RWPE2 (cell line): ENCODE results near the gene ADAMTSL2.

Experiments used
- ATAC-seq: fragments of 200-7000 bp; cut with Tn5 transposase; 3 replicates; pipeline ENCODE4 v1.9.1; 2021; ENCODE audit warnings: low read depth
- DNase-seq: peaks from one replicate; pipeline ENCODE4 v3.0.0-alpha.2; 2020; ENCODE audit warnings: low spot score
- H3K27ac ChIP-seq: fragments of 450-650 bp; 2 replicates; pipeline ENCODE4 v1.5.1; 2017; ENCODE audit warnings: mild to moderate bottlenecking; ENCODE audit not compliant: poor library complexity, severe bottlenecking
- H3K27me3 ChIP-seq: fragments of 250-450 bp; sonication (Bioruptor Pico); 2 replicates; pipeline ENCODE4 v1.5.1; 2021; ENCODE audit warnings: mild to moderate bottlenecking, moderate library complexity; ENCODE audit not compliant: insufficient read depth, poor library complexity, severe bottlenecking
- H3K36me3 ChIP-seq: fragments of 250-450 bp; sonication (Bioruptor Pico); 2 replicates; pipeline ENCODE4 v1.5.1; 2020; ENCODE audit warnings: low read depth, mild to moderate bottlenecking, moderate library complexity
- H3K4me1 ChIP-seq: fragments of 250-450 bp; sonication (Bioruptor Pico); 2 replicates; pipeline ENCODE4 v1.5.1; 2021; ENCODE audit warnings: mild to moderate bottlenecking, moderate library complexity; ENCODE audit not compliant: insufficient read depth, poor library complexity, severe bottlenecking
- H3K4me3 ChIP-seq: fragments of 250-450 bp; sonication (Bioruptor Pico); 2 replicates; pipeline ENCODE4 v1.5.1; 2021; ENCODE audit warnings: mild to moderate bottlenecking, moderate library complexity; ENCODE audit not compliant: severe bottlenecking
- H3K9me3 ChIP-seq: fragments of 250-450 bp; sonication (Bioruptor Pico); 2 replicates; pipeline ENCODE4 v1.5.1; 2021; ENCODE audit warnings: mild to moderate bottlenecking, moderate library complexity; ENCODE audit not compliant: severe bottlenecking
- CTCF ChIP-seq: fragments of 450-650 bp; IDR thresholded peaks from one replicate; pipeline ENCODE4 v1.5.1; 2017; ENCODE audit warnings: mild to moderate bottlenecking, moderate library complexity; ENCODE audit not compliant: poor library complexity, severe bottlenecking

ADAMTSL2 gene

DNA sequence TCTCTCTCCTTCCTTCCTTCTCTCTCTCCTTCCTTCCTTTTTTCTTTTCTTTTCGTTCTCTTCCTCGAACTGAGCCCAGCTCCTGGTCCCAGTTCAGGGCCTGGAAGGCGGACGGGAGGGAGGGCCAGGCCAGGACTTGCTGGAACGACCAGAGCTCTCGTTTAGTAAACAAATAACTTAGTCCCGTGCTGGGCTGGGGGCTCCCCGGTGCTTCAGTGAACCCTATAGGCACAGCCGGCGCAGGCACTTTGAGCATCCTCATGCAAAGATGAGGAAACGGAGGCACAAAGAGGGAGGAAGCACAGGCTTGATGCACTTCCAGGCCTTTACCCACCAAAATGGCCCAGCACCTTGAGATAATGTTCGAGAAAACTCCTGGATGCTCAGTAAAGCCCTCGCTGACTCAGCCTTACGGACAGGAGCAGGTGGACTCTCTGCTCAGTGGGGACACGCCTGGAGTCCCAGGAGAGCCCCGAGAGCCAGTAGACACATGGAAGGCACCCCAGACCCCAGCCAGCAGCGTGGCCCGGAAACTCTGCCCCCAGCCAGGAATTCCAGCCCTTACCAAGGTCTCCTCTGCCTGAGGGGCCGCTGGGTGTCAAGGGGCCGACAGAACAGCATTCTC lies 55.8 kb downstream of the ADAMTSL2 start:
- H3K4me3 ChIP-seq, result no peak overlapping the region
- H3K27ac ChIP-seq, result no peak overlapping the region
- no peaks in the 10 kb centered on the region for H3K9me3 ChIP-seq
- ATAC-seq (no peak), DNase-seq (no peak)
- no peaks in the 10 kb centered on the region for H3K36me3 ChIP-seq
- H3K4me1 ChIP-seq, result no peaks in the 10 kb centered on the region
- H3K27me3 ChIP-seq, result peaks cover 6% of the 10 kb centered on the region
- TF ChIP-seq CTCF, result no peak

GRCh38 chr9:133591116-133591910 lies 56.8 kb downstream of the ADAMTSL2 start:
- Histone ChIP-seq H3K4me1 (no peaks in the 10 kb centered on the region), H3K27ac (no peak overlapping the region), H3K27me3 (no peaks in the 10 kb centered on the region), H3K4me3 (no peak overlapping the region), H3K36me3 (no peaks in the 10 kb centered on the region), H3K9me3 (no peaks in the 10 kb centered on the region)
- no peak for DNase-seq
- no peak for ATAC-seq
- no peak for TF ChIP-seq CTCF

DNA sequence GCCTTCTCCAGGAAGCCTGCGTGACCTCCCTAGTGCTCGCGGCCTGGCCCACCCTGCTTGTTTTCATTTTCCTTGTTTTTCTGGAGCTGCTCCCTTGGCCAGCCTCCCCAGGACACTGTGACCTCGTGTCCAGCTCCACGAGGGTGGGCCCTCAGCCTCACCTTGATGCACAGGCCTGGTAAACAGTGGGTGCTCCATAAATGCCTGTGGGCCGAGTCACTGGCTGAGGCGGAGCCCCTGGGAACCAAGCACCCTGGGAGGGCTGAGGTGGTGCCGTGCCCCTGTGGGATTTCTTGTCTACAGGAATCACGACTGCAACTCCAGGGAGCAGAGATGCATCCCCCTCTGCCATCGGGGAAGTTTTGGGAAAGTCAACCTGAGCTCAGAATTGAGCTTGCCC lies 57.5 kb downstream of the ADAMTSL2 start:
- Histone ChIP-seq H3K4me3 (no peak overlapping the region), H3K27ac (no peak overlapping the region), H3K4me1 (no peaks in the 10 kb centered on the region), H3K27me3 (no peaks in the 10 kb centered on the region), H3K36me3 (no peaks in the 10 kb centered on the region), H3K9me3 (no peaks in the 10 kb centered on the region)
- DNase-seq (no peak), ATAC-seq (no peak)
- TF ChIP-seq CTCF, result no peak

GRCh38 chr9:133592731-133593409 lies 58.4 kb downstream of the ADAMTSL2 start:
- Histone ChIP-seq H3K4me3 (no peak overlapping the region), H3K27ac (no peak overlapping the region), H3K27me3 (no peaks in the 10 kb centered on the region), H3K9me3 (peaks cover 6% of the 10 kb centered on the region), H3K36me3 (no peaks in the 10 kb centered on the region), H3K4me1 (no peaks in the 10 kb centered on the region)
- DNase-seq, result no peak
- ATAC-seq, result no peak
- no peak for TF ChIP-seq CTCF
